ENCODE data around the gene NCBP2L. TPM values are rescaled to one million over a fixed set of nuclear protein-coding genes. Genes with fewer than 3 reads are reported as not detected.

The NCBP2L gene
- total RNA-seq, 6 experiments from 2014 or later: not detected

DNA sequence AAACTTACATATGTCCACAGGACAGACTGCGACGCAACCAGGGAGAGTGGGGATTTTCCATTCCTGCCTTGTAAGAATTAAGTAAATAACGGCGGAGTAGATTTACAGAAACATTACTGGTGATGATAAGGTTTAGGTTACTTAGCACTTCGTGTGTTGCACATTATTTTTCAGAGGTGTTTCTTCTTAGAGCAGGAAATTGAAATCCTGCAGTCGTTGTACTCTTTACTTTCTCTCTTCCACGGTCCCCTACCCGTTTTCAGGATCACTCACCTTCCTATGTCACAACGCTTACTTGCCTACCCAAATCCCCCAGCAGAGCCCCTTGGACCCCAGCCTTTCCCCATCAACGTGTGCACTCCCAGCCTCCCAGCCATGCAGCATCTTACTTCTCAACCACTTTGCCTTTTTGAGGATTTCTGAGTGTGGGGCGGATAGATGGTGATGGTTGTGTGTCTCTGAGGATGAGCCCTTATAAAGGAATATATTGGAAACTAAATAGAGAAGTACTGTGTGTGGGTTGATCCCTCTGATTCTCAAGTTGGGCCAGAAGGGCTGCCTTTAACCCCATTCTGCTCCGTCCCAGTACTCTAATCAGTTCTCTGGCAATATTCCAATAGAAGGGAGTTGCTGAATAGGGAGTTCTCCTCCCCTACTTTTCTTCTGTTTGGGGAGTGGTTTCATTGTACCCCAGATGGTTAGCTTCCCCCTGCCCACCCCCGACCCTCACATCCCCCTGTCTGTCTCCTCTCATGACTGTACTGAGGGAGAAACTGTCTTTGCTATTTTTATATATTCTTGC is 49.7 kb downstream of the NCBP2L start:
- Histone ChIP-seq H3K27ac (peak overlapping the region; percentile 75 to 86 (median 85)), H3K4me3 (peak overlapping the region; percentile 44 to 60 (median 58)), H3K36me3 (no peaks in the 10 kb centered on the region), H3K27me3 (no peaks in the 10 kb centered on the region), H3K9me3 (no peaks in the 10 kb centered on the region), H3K4me1 (no peaks in the 10 kb centered on the region)
- TF ChIP-seq, protein P1, sequence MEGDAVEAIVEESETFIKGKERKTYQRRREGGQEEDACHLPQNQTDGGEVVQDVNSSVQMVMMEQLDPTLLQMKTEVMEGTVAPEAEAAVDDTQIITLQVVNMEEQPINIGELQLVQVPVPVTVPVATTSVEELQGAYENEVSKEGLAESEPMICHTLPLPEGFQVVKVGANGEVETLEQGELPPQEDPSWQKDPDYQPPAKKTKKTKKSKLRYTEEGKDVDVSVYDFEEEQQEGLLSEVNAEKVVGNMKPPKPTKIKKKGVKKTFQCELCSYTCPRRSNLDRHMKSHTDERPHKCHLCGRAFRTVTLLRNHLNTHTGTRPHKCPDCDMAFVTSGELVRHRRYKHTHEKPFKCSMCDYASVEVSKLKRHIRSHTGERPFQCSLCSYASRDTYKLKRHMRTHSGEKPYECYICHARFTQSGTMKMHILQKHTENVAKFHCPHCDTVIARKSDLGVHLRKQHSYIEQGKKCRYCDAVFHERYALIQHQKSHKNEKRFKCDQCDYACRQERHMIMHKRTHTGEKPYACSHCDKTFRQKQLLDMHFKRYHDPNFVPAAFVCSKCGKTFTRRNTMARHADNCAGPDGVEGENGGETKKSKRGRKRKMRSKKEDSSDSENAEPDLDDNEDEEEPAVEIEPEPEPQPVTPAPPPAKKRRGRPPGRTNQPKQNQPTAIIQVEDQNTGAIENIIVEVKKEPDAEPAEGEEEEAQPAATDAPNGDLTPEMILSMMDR (IDR thresholded peaks at IDR 0.05): no peak
- no peak for TF ChIP-seq POLR2A (IDR thresholded peaks at IDR 0.05)
- intact Hi-C loops (cut with DNase I): no loop called here
- WGBS (ENCODE audit: insufficient coverage, low coverage, low lambda C conversion rate, missing lambda C conversion rate): 27% methylated on average over 10 of the region's 13 CpGs
- peak in 2 of 4 donors; percentile 35 to 48 for ATAC-seq
- DNase-seq: no peak

GRCh38 chrX:107827852-107828251 is 50.3 kb downstream of the NCBP2L start:
- H3K4me1 ChIP-seq: no peaks in the 10 kb centered on the region
- no peaks in the 10 kb centered on the region for H3K27me3 ChIP-seq
- ATAC-seq (no peak), DNase-seq (no peak)
- H3K9me3 ChIP-seq: no peaks in the 10 kb centered on the region
- no peak overlapping the region for H3K4me3 ChIP-seq
- 56% methylated on average over 4 of the region's 4 CpGs for WGBS (ENCODE audit: insufficient coverage, low coverage, low lambda C conversion rate, missing lambda C conversion rate)
- TF ChIP-seq, protein P1 (IDR thresholded peaks at IDR 0.05): no peak
- TF ChIP-seq POLR2A (IDR thresholded peaks at IDR 0.05): no peak
- intact Hi-C loops (cut with DNase I): no loop called here
- no peak overlapping the region for H3K27ac ChIP-seq
- H3K36me3 ChIP-seq: no peaks in the 10 kb centered on the region

DNA sequence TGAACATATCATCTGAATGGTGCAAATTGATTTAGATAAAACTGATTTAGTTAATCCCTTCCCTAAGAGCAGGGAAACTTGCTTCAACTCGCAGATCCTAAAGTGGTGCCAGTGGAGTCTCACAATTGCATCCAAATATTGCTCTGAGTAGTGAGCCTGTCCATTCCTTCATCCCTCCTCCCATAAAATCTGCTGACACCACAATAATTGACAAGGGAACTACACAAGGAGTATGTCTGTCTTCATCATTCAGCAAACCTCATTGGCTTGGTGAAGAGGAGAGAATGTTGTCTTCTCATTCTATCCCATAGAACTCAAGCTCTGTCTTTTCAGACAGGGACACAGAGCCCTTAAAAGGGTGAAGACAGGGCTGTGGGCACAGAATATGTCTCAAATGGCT is 52.3 kb downstream of the NCBP2L start:
- Histone ChIP-seq H3K27ac (no peak overlapping the region), H3K36me3 (no peaks in the 10 kb centered on the region), H3K4me3 (no peak overlapping the region), H3K27me3 (no peaks in the 10 kb centered on the region), H3K9me3 (no peaks in the 10 kb centered on the region), H3K4me1 (peaks cover 0 to 5% (median 0%) of the 10 kb centered on the region in 4 donors)
- no peak for TF ChIP-seq POLR2A (IDR thresholded peaks at IDR 0.05)
- TF ChIP-seq, protein P1 (IDR thresholded peaks at IDR 0.05): no peak
- no peak for ATAC-seq
- WGBS (ENCODE audit: insufficient coverage, low coverage, low lambda C conversion rate, missing lambda C conversion rate): 62% methylated on average over 1 of the region's 1 CpG
- intact Hi-C loops (cut with DNase I): no loop called here
- DNase-seq: no peak

DNA sequence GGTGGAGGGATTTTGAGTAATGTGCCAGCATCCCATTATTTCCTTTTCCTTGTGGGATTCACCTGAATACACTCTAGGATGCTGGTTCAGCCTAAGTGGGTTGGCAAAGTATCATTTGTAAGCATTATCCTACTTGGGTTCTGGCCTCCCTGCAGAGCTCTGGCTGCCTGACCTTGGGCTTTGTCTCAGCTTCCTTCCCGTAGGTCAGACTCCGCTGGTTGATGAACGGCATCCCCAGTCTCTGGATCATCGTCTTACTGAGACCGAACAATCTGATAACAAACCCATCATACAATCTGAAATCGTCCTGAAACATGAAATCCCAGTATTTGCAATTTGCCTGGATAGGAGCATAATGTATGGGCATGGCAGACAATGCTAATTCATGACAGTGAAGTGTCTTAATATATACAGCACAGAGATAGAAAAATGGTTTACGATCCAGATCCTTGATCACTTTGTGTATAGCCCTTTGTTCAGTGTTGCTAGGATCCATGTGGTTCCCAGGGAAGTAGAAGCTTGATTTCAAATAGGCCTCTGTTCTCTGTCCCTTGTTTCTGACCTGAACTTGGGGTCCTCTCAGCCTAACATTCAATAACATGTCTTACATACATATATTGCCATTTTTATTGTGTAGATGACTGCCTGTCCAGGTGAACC is 53.7 kb downstream of the NCBP2L start:
- WGBS (ENCODE audit: insufficient coverage, low coverage, low lambda C conversion rate, missing lambda C conversion rate): 72% methylated on average over 7 of the region's 7 CpGs

More for the DNA sequence above, 53.7 kb downstream of the NCBP2L start:
- Histone ChIP-seq H3K4me3 (no peak overlapping the region), H3K27me3 (no peaks in the 10 kb centered on the region), H3K9me3 (no peaks in the 10 kb centered on the region), H3K36me3 (no peaks in the 10 kb centered on the region), H3K27ac (no peak overlapping the region), H3K4me1 (peaks cover 0 to 5% (median 0%) of the 10 kb centered on the region in 4 donors)
- intact Hi-C loops (cut with DNase I): no loop called here
- DNase-seq (no peak), ATAC-seq (no peak)
- TF ChIP-seq POLR2A (IDR thresholded peaks at IDR 0.05): no peak
- TF ChIP-seq, protein P1 (IDR thresholded peaks at IDR 0.05): no peak
